HG03442 (cell line): ENCODE measurements around the gene AASDH.
"Not testable (repeated sequence)": the region's sequence is repeated elsewhere in the genome, so short reads cannot be mapped to it uniquely, and the experiment has no call there.

Experiments
- ATAC-seq: cut with Tn5 transposase; IDR thresholded peaks from one replicate; pipeline ENCODE4 v1.9.1; 2021; ENCODE audit warnings: mild to moderate bottlenecking, moderate library complexity; ENCODE audit not compliant: unreplicated experiment

Gene AASDH

GRCh38 chr4:56405016-56405415 is 17.7 kb upstream of the AASDH start:
- no peak for ATAC-seq

- no peak for ATAC-seq
Observed at GRCh38 chr4:56400560-56400959, 13.3 kb upstream of the AASDH start.

- ATAC-seq = no peak
Observed at GRCh38 chr4:56391270-56391669, 4.0 kb upstream of the AASDH start.

GRCh38 chr4:56389558-56389957 is 2.3 kb upstream of the AASDH start:
- no peak for ATAC-seq

- no peak for ATAC-seq
Observed at GRCh38 chr4:56388306-56388705, 1.0 kb upstream of the AASDH start.

GRCh38 chr4:56386091-56386490 is 1.2 kb downstream of the AASDH start:
- no peak for ATAC-seq

- no peak for ATAC-seq
Observed at GRCh38 chr4:56375458-56375857, 11.8 kb downstream of the AASDH start.

GRCh38 chr4:56374956-56375355 is 12.3 kb downstream of the AASDH start:
- ATAC-seq = no peak

- no peak for ATAC-seq
Observed at GRCh38 chr4:56372774-56373173, 14.5 kb downstream of the AASDH start.

- ATAC-seq = no peak
Observed at GRCh38 chr4:56371426-56372220, 15.7 kb downstream of the AASDH start.

GRCh38 chr4:56370377-56370776 is 16.9 kb downstream of the AASDH start:
- no peak for ATAC-seq

GRCh38 chr4:56362981-56363380 is 24.3 kb downstream of the AASDH start:
- ATAC-seq = not testable (repeated sequence)

- no peak for ATAC-seq
Observed at GRCh38 chr4:56360071-56360470, 27.2 kb downstream of the AASDH start.

GRCh38 chr4:56356650-56357049 is 30.6 kb downstream of the AASDH start:
- ATAC-seq = no peak

GRCh38 chr4:56348576-56348975 is 38.7 kb downstream of the AASDH start:
- no peak for ATAC-seq

GRCh38 chr4:56345458-56345857 is 41.8 kb downstream of the AASDH start:
- no peak for ATAC-seq

GRCh38 chr4:56342746-56343145 is 44.5 kb downstream of the AASDH start:
- no peak for ATAC-seq

- ATAC-seq = no peak
Observed at GRCh38 chr4:56330691-56331090, 56.6 kb downstream of the AASDH start.

GRCh38 chr4:56326363-56326762 is 60.9 kb downstream of the AASDH start:
- no peak for ATAC-seq

GRCh38 chr4:56324011-56324610 is 63.2 kb downstream of the AASDH start:
- ATAC-seq = no peak

GRCh38 chr4:56323327-56323726 is 64.0 kb downstream of the AASDH start:
- no peak for ATAC-seq

- no peak for ATAC-seq
Observed at GRCh38 chr4:56321251-56321650, 66.0 kb downstream of the AASDH start.

- ATAC-seq = no peak
Observed at GRCh38 chr4:56320293-56320692, 67.0 kb downstream of the AASDH start.
